ENCODE data around the gene ARHGEF25. TPM values are rescaled to one million over a fixed set of nuclear protein-coding genes. Genes with fewer than 3 reads are reported as not detected.
"Not testable (repeated sequence)": the region's sequence is repeated elsewhere in the genome, so short reads cannot be mapped to it uniquely, and the experiment has no call there.

ARHGEF25 gene
- total RNA-seq: 17.0 and 18.4 TPM in 2 replicates
- long read RNA-seq: 0 reads

DNA sequence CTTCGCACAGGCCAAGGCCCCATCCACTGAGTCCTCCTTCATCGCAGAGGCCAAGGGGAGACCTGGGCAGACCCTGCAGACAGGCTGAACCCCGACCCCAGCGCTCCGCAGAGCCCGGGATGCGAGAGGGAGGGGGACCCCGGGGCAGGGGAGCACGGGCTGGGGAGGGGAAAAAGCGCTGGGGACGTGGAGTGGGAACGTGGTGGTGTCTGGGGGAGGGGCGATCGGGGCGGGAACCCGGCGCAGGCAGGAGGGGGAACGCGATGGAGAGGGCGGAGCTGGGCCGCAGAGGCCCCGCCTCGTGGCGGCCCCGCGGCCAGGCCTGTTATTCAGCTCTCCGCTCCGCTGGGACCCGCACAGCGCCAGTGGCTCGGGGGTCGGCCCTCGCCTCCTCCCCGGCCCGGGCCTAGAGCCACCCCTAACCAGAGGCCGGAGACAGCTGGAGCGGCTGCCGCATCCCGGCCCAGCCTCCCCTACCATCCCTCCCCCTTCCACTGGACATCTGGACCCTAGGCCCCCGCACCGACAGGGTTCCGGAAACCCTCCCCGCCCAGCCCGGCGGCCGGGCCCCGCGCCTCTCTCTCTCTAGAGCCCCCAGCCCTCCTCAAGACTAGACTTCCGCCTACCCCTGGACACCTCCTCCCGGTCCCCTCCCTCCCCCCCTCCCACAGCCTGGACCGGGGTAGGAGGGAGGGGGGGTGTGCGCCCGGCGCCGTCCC is at the start of gene ARHGEF25:
Gene ARHGEF25 (plus strand): TSS at position 328 of the 719 bp plus-strand sequence. CDS start 460 bp downstream, outside the sequence.
- H3K36me3 Mint-ChIP-seq (ENCODE audit: insufficient read depth): peaks cover 17% of the 10 kb centered on the region
- peak; percentile 46 for DNase-seq (ENCODE audit: low spot score, unreplicated experiment)
- peaks cover 50% of the 10 kb centered on the region for H3K27me3 Mint-ChIP-seq
- TF ChIP-seq, protein P1, sequence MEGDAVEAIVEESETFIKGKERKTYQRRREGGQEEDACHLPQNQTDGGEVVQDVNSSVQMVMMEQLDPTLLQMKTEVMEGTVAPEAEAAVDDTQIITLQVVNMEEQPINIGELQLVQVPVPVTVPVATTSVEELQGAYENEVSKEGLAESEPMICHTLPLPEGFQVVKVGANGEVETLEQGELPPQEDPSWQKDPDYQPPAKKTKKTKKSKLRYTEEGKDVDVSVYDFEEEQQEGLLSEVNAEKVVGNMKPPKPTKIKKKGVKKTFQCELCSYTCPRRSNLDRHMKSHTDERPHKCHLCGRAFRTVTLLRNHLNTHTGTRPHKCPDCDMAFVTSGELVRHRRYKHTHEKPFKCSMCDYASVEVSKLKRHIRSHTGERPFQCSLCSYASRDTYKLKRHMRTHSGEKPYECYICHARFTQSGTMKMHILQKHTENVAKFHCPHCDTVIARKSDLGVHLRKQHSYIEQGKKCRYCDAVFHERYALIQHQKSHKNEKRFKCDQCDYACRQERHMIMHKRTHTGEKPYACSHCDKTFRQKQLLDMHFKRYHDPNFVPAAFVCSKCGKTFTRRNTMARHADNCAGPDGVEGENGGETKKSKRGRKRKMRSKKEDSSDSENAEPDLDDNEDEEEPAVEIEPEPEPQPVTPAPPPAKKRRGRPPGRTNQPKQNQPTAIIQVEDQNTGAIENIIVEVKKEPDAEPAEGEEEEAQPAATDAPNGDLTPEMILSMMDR (IDR thresholded peaks at IDR 0.05; ENCODE audit: unreplicated experiment): no peak
- peaks cover 6% of the 10 kb centered on the region for H3K4me1 Mint-ChIP-seq (ENCODE audit: low read depth)
- H3K9me3 Mint-ChIP-seq (ENCODE audit: low read depth): no peaks in the 10 kb centered on the region
- peak within 1 kb of the TSS; percentile 76 for H3K4me3 Mint-ChIP-seq (ENCODE audit: low read depth)
- peak within 1 kb of the TSS; percentile 41 for H3K27ac Mint-ChIP-seq

DNA sequence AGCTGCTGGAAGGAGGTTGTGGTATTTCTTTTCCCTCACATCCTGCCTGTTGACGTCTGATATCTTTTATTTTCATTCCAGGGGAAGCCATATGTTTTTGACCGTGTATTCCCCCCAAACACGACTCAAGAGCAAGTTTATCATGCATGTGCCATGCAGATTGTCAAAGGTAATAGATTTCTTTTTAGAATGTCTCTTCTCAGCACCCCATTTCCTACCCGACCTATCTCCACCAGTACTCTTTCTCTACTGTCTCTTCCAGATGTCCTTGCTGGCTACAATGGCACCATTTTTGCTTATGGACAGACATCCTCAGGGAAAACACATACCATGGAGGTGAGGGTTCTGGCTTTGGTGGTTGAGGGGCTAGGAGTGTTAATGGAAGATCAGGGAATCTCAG is 47.9 kb upstream of the ARHGEF25 start:
- Mint-ChIP-seq H3K4me1 (ENCODE audit: low read depth) (no peaks in the 10 kb centered on the region), H3K36me3 (ENCODE audit: insufficient read depth) (no peaks in the 10 kb centered on the region), H3K4me3 (ENCODE audit: low read depth) (no peak overlapping the region), H3K27me3 (peaks cover 5% of the 10 kb centered on the region), H3K9me3 (ENCODE audit: low read depth) (no peaks in the 10 kb centered on the region), H3K27ac (no peak overlapping the region)
- DNase-seq (ENCODE audit: low spot score, unreplicated experiment): no peak
- TF ChIP-seq, protein P1 (IDR thresholded peaks at IDR 0.05; ENCODE audit: unreplicated experiment): no peak

DNA sequence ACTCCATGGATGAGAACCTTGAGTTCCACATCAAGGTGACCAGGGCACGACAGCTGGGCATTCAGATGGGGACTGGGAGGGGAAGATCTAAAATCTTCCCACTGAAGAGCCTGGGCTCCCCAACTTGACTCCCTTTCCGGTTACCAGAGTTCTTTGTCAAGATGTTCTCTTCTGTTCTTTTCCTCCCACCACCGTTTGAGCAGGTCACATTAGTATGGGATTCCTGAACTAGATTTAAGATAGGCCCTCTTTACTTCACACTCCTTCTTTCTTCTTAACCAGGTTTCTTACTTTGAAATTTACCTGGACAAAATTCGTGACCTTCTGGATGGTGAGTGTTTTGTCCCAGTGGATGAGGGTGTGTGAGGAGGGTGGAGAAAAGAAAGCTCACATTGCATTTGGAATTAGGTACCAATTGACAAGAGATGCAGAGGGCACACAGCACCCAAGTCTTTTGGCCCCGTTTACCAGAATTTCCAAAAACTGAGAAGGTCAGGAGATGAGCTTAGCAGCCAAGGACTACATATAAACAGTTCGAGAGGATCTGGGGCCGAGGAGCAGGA is 47.0 kb upstream of the ARHGEF25 start:
- no peaks in the 10 kb centered on the region for H3K36me3 Mint-ChIP-seq (ENCODE audit: insufficient read depth)
- H3K27me3 Mint-ChIP-seq: peaks cover 5% of the 10 kb centered on the region

DNA sequence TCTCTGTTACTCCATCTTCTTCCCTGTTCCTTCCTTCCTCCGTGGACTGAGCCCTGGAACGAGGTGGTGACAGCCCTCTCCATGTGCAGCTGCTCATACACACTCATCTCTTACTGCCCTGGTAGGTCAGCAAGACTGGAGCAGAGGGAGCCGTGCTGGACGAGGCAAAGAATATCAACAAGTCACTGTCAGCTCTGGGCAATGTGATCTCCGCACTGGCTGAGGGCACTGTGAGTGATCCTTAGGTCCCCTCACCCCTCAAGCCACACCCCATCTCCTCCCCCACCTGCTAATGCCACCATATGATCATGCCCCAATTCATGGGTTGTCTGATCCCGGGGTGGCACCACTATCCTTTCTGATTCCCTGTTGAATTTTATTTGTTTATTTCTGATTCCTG is 42.4 kb upstream of the ARHGEF25 start:
- H3K36me3 Mint-ChIP-seq (ENCODE audit: insufficient read depth): no peaks in the 10 kb centered on the region
- no peaks in the 10 kb centered on the region for H3K9me3 Mint-ChIP-seq (ENCODE audit: low read depth)
- no peaks in the 10 kb centered on the region for H3K27me3 Mint-ChIP-seq
- no peaks in the 10 kb centered on the region for H3K4me1 Mint-ChIP-seq (ENCODE audit: low read depth)
- H3K4me3 Mint-ChIP-seq (ENCODE audit: low read depth): no peak overlapping the region
- DNase-seq (ENCODE audit: low spot score, unreplicated experiment): no peak
- TF ChIP-seq, protein P1 (IDR thresholded peaks at IDR 0.05; ENCODE audit: unreplicated experiment): no peak
- H3K27ac Mint-ChIP-seq: no peak overlapping the region

More for the DNA sequence above, 47.0 kb upstream of the ARHGEF25 start:
- Mint-ChIP-seq H3K9me3 (ENCODE audit: low read depth) (no peaks in the 10 kb centered on the region), H3K27ac (no peak overlapping the region), H3K4me1 (ENCODE audit: low read depth) (no peaks in the 10 kb centered on the region), H3K4me3 (ENCODE audit: low read depth) (no peak overlapping the region)
- no peak for DNase-seq (ENCODE audit: low spot score, unreplicated experiment)
- TF ChIP-seq, protein P1 (IDR thresholded peaks at IDR 0.05; ENCODE audit: unreplicated experiment): no peak

DNA sequence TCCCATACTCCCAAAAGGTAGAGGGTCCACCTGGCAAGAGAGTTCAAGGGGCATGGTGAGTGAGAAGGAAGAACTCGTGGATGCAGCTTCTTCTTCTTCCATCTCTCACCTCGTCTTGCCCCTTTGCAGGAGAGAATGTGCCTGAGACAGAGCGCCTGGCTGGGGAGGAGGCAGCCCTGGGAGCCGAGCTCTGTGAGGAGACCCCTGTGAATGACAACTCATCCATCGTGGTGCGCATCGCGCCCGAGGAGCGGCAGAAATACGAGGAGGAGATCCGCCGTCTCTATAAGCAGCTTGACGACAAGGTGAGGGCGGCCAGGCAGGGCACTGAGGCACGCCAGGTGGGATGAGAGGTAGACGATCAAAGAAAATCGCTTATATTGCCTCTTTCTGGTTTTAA is 41.4 kb upstream of the ARHGEF25 start:
- no peaks in the 10 kb centered on the region for H3K36me3 Mint-ChIP-seq (ENCODE audit: insufficient read depth)
- TF ChIP-seq, protein P1 (IDR thresholded peaks at IDR 0.05; ENCODE audit: unreplicated experiment): no peak

DNA sequence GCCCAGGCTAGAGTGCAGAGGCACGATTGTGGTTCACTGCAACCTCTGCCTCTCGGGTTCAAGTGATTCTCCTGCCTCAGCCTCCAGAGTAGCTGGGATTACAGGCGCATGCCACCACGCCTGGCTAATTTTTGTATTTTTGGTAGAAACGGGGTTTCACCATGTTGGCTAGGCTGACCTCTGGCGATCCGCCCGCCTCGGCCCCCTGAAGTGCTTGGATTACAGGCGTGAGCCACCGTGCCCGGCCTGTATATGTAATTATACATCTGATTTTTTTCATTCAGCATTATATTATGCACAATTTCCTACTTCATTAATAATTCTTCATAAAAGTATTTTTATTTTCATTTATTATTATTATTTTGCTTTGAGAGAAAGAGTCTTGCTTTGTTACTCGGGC is 40.8 kb upstream of the ARHGEF25 start:
- not testable (repeated sequence) for DNase-seq (ENCODE audit: low spot score, unreplicated experiment); H3K36me3 Mint-ChIP-seq (ENCODE audit: insufficient read depth); H3K4me1 Mint-ChIP-seq (ENCODE audit: low read depth); H3K4me3 Mint-ChIP-seq (ENCODE audit: low read depth); H3K27me3 Mint-ChIP-seq; H3K27ac Mint-ChIP-seq; H3K9me3 Mint-ChIP-seq (ENCODE audit: low read depth)

More for the DNA sequence above, 41.4 kb upstream of the ARHGEF25 start:
- no peaks in the 10 kb centered on the region for H3K4me1 Mint-ChIP-seq (ENCODE audit: low read depth)
- DNase-seq (ENCODE audit: low spot score, unreplicated experiment): no peak
- H3K27ac Mint-ChIP-seq: no peak overlapping the region
- no peaks in the 10 kb centered on the region for H3K9me3 Mint-ChIP-seq (ENCODE audit: low read depth)
- no peaks in the 10 kb centered on the region for H3K27me3 Mint-ChIP-seq
- no peak overlapping the region for H3K4me3 Mint-ChIP-seq (ENCODE audit: low read depth)

Measured in progenitor cell of endocrine pancreas (in vitro differentiated cells).